ENCODE results near the gene RBAK.

GRCh38 chr7:5083311-5083711, 37.7 kb downstream of the RBAK start:
- TF ChIP-seq CTCF (IDR thresholded peaks at IDR 0.05) (no peak), ZFX (IDR thresholded peaks at IDR 0.05; ENCODE audit: borderline replicate concordance) (no peak)
